ENCODE data around the gene MICU1. TPM values are rescaled to one million over a fixed set of nuclear protein-coding genes. Genes with fewer than 3 reads are reported as not detected.

The MICU1 gene
- total and polyA plus RNA-seq, 10 of the 15 experiments (the other 5 are each of a cell fraction or from before 2014, with no cell fraction given) = 18.2 to 36.4 (median 22.2) TPM

- BruUV-seq (replicated peaks) = no TSS peak
- no peak for ATAC-seq
- TF ChIP-seq ATF3 (IDR thresholded peaks at IDR 0.05; ENCODE audit: borderline replicate concordance, extremely low read depth, low read depth, low read length) (no peak), NFYB (IDR thresholded peaks at IDR 0.05; ENCODE audit: insufficient read depth, low read depth, low read length) (no peak), IKZF2 (IDR thresholded peaks at IDR 0.05) (no peak), BHLHE40 (IDR thresholded peaks at IDR 0.05; ENCODE audit: borderline replicate concordance in 1 of 2, low read depth in 2 of 2, low read length in 1 of 2) (no peak), ASH2L (IDR thresholded peaks at IDR 0.05; ENCODE audit: borderline replicate concordance, low read depth) (no peak), NR2C2 (IDR thresholded peaks at IDR 0.05; ENCODE audit: borderline replicate concordance, control insufficient read depth, insufficient read length, low read depth) (no peak), ESRRA (IDR thresholded peaks at IDR 0.05; ENCODE audit: low read length) (no peak)
- ChIA-PET SMC1A (ENCODE audit: uncharacterized antibody, unreplicated experiment) (interaction anchor here (1.4 kb wide), 1 partner anchor 21 kb away, joined by 4 read pairs; no protein-coding TSS in a partner anchor), CTCF (no interaction called here), POLR2A (no interaction called here), RAD21 (ENCODE audit: unreplicated experiment) (no interaction called here)
- 98% methylated on average over 5 of the region's 5 CpGs for WGBS (ENCODE audit: insufficient coverage, insufficient replicate concordance, low lambda C conversion rate, missing lambda C conversion rate)
- no peak overlapping the region for H3K4me3 ChIP-seq
- no peaks in the 10 kb centered on the region for H3K36me3 ChIP-seq (ENCODE audit: control insufficient read depth in 2 of 2, insufficient read depth in 2 of 2, low read length in 1 of 2)
- in situ Hi-C loops (cut with MboI) = no loop called here
- no peaks in the 10 kb centered on the region for H3K9me3 ChIP-seq (replicated peaks; ENCODE audit: control insufficient read depth, insufficient read depth, low read length)
- H3K9ac ChIP-seq (ENCODE audit: control insufficient read depth, insufficient read depth, low read length) = no peak overlapping the region
- no peak overlapping the region for H3K4me2 ChIP-seq (ENCODE audit: control insufficient read depth, insufficient read depth)
- DNase-seq (ENCODE audit: low read depth, low spot score) = no peak
- intact Hi-C loops (cut with micrococcal nuclease; ENCODE audit: unreplicated experiment) = no loop called here
- no peaks in the 10 kb centered on the region for H4K20me1 ChIP-seq (ENCODE audit: control insufficient read depth, insufficient read depth)
- no peak overlapping the region for H3K27ac ChIP-seq (ENCODE audit: control insufficient read depth, insufficient read depth)
- H3K4me1 ChIP-seq (ENCODE audit: control insufficient read depth, insufficient read depth, low read length) = no peaks in the 10 kb centered on the region
- no peaks in the 10 kb centered on the region for H3K27me3 ChIP-seq (replicated peaks in 1 of 2; ENCODE audit: control insufficient read depth in 2 of 2, insufficient read depth in 2 of 2, low read length in 1 of 2)
- no peak overlapping the region for H2AFZ ChIP-seq (ENCODE audit: control insufficient read depth, low read depth, low read length)
- peak; percentile 27 for FAIRE-seq
- no peaks in the 10 kb centered on the region for H3K79me2 ChIP-seq (ENCODE audit: control insufficient read depth, insufficient read depth, low read length)
Observed at GRCh38 chr10:72523062-72523461, 102.8 kb downstream of the MICU1 start.

- in situ Hi-C loops (cut with MboI) (no loop called here), intact Hi-C loops (cut with micrococcal nuclease; ENCODE audit: unreplicated experiment) (no loop called here)
- Histone ChIP-seq H3K4me3 (no peak overlapping the region), H4K20me1 (ENCODE audit: control insufficient read depth, insufficient read depth) (no peaks in the 10 kb centered on the region), H3K79me2 (ENCODE audit: control insufficient read depth, insufficient read depth, low read length) (no peaks in the 10 kb centered on the region), H3K4me1 (ENCODE audit: control insufficient read depth, insufficient read depth, low read length) (no peaks in the 10 kb centered on the region), H3K9ac (ENCODE audit: control insufficient read depth, insufficient read depth, low read length) (no peak overlapping the region), H3K27me3 (replicated peaks in 1 of 2; ENCODE audit: control insufficient read depth in 2 of 2, insufficient read depth in 2 of 2, low read length in 1 of 2) (no peaks in the 10 kb centered on the region), H3K9me3 (replicated peaks; ENCODE audit: control insufficient read depth, insufficient read depth, low read length) (no peaks in the 10 kb centered on the region), H3K36me3 (ENCODE audit: control insufficient read depth in 2 of 2, insufficient read depth in 2 of 2, low read length in 1 of 2) (no peaks in the 10 kb centered on the region), H3K4me2 (ENCODE audit: control insufficient read depth, insufficient read depth) (no peak overlapping the region), H3K27ac (ENCODE audit: control insufficient read depth, insufficient read depth) (no peak overlapping the region), H2AFZ (ENCODE audit: control insufficient read depth, low read depth, low read length) (no peak overlapping the region)
- ATAC-seq (no peak), DNase-seq (ENCODE audit: low read depth, low spot score) (no peak), FAIRE-seq (no peak)
- CTCF ChIA-PET = no interaction called here
- no TSS peak for BruUV-seq (replicated peaks)
- SMC1A ChIA-PET (ENCODE audit: uncharacterized antibody, unreplicated experiment) = no interaction called here
- RAD21 ChIA-PET (ENCODE audit: unreplicated experiment) = no interaction called here
- POLR2A ChIA-PET = no interaction called here
- no peak for TF ChIP-seq HDAC2 (IDR thresholded peaks at IDR 0.05)
- TF ChIP-seq JUNB (IDR thresholded peaks at IDR 0.05) = no peak
- no peak for TF ChIP-seq SIX5 (IDR thresholded peaks at IDR 0.05; ENCODE audit: low read depth, low read length, severe bottlenecking)
- TF ChIP-seq STAT3 (IDR thresholded peaks at IDR 0.05; ENCODE audit: low read depth, low read length) = no peak
- WGBS (ENCODE audit: insufficient coverage, insufficient replicate concordance, low lambda C conversion rate, missing lambda C conversion rate) = 93% methylated on average over 8 of the region's 8 CpGs
Observed at GRCh38 chr10:72517244-72517643, 108.6 kb downstream of the MICU1 start.

Data from GM12878 (cell line).